Endothelial cell of umbilical vein (primary cell): ENCODE measurements around the gene QPCT. TPM values are rescaled to one million over a fixed set of nuclear protein-coding genes. Genes with fewer than 3 reads are reported as not detected.

Experiments
- BruUV-seq: library from RNA; stranded (reverse); fragments of 400-500 nt; replicated peaks from 2 replicates; lab custom pipeline; 2021; lab: Mats Ljungman, UMichigan
- CTCF ChIA-PET: fragments of 300-600, 350-600 bp; sonication (Branson Sonifier 250); formaldehyde crosslinking; loops from one replicate; lab custom pipeline; 2021; ENCODE audit warnings: antibody characterized with exemption, inconsistent platforms; lab: Charles Lee
- POLR2A ChIA-PET: fragments of 300-600, 350-600 bp; sonication (Branson Sonifier 250); formaldehyde crosslinking; loops from one replicate; lab custom pipeline; 2021; ENCODE audit warnings: antibody characterized with exemption, inconsistent platforms; lab: Charles Lee
- DNase-seq: peaks from one replicate; pipeline ENCODE4 v3.0.0-alpha.2; 2011; ENCODE audit warnings: low read depth, low spot score
- FAIRE-seq: peaks from 2 replicates; lab custom pipeline; 2011; peaks lifted over from hg19 to GRCh38; lab: Jason Lieb, UNC
- H2AFZ ChIP-seq: 2 replicates; pipeline ENCODE4 v1.6.0; 2012; ENCODE audit warnings: low read depth, low read length, control low read depth, inconsistent platforms
- H3K27ac ChIP-seq: 2 replicates; pipeline ENCODE4 v1.5.1; 2011; ENCODE audit warnings: low read depth, mild to moderate bottlenecking, control low read depth, low read length, moderate library complexity; ENCODE audit not compliant: insufficient read depth
- H3K27me3 ChIP-seq, 2 experiments: 2 replicates each; pipeline versions ENCODE4 v1.6.0 to v1.6.1; 2011; ENCODE audit warnings: low read length in 2 of 2, mixed read lengths in 1 of 2; ENCODE audit not compliant: control insufficient read depth in 2 of 2, insufficient read depth in 2 of 2
- H3K36me3 ChIP-seq, 2 experiments: 2 replicates in 1 of 2; 3 replicates in 1 of 2; pipeline ENCODE4 v1.5.1; 2011; ENCODE audit warnings: low read length in 2 of 2, mild to moderate bottlenecking in 1 of 2, moderate library complexity in 1 of 2; ENCODE audit not compliant: control insufficient read depth in 2 of 2, insufficient read depth in 2 of 2; ENCODE audit errors: extremely low read depth in 1 of 2
- H3K4me1 ChIP-seq: 3 replicates; pipeline ENCODE4 v1.5.1; 2011; ENCODE audit warnings: mild to moderate bottlenecking, low read length; ENCODE audit not compliant: control insufficient read depth, insufficient read depth; ENCODE audit errors: extremely low read depth
- H3K4me2 ChIP-seq: 2 replicates; pipeline ENCODE4 v1.6.1; 2011; ENCODE audit warnings: low read length, control low read depth, mixed read lengths; ENCODE audit not compliant: insufficient read depth
- H3K4me3 ChIP-seq, 3 experiments: fragments of 200-600 bp in 1 of 3; sonication (generic), shearing (Covaris generic) in 1 of 3; replicated peaks in 1 of 3; 2 replicates each; pipeline ENCODE4 v1.5.1; 2011 to 2016; ENCODE audit warnings: control low read depth in 3 of 3, low read length in 3 of 3, mild to moderate bottlenecking in 2 of 3, inconsistent platforms in 1 of 3, low read depth in 1 of 3, moderate library complexity in 1 of 3; ENCODE audit not compliant: insufficient read depth in 1 of 3
- H3K79me2 ChIP-seq: 2 replicates; pipeline ENCODE4 v1.6.0; 2012; ENCODE audit warnings: low read length, inconsistent platforms; ENCODE audit not compliant: control insufficient read depth, insufficient read depth
- H3K9ac ChIP-seq: replicated peaks from 2 replicates; pipeline ENCODE3; 2011; ENCODE audit warnings: low read length, control low read depth; ENCODE audit not compliant: insufficient read depth; ENCODE audit errors: extremely low read depth
- H3K9me1 ChIP-seq: replicated peaks from 3 replicates; pipeline ENCODE4 v1.6.0; 2011; ENCODE audit warnings: mild to moderate bottlenecking, low read length; ENCODE audit not compliant: control insufficient read depth, insufficient read depth; ENCODE audit errors: extremely low read depth
- H3K9me3 ChIP-seq: replicated peaks from 2 replicates; pipeline ENCODE4 v1.5.1; 2012; ENCODE audit warnings: low read length, inconsistent platforms; ENCODE audit not compliant: control insufficient read depth, insufficient read depth
- H4K20me1 ChIP-seq: replicated peaks from 2 replicates; pipeline ENCODE3; 2011; ENCODE audit warnings: mild to moderate bottlenecking, low read length; ENCODE audit not compliant: control insufficient read depth, insufficient read depth; ENCODE audit errors: extremely low read depth
- CTCF ChIP-seq, 2 donors: IDR thresholded peaks; 1 replicate in 1 of 2; 2 replicates in 1 of 2; pipeline ENCODE4 v1.5.1; 2011; ENCODE audit warnings: low read length in 2 of 2, mild to moderate bottlenecking in 2 of 2, moderate library complexity in 2 of 2, control low read depth in 1 of 2, inconsistent platforms in 1 of 2, low read depth in 1 of 2; ENCODE audit not compliant: insufficient read depth in 1 of 2; ENCODE audit errors: extremely low read depth in 1 of 2
- EZH2 ChIP-seq: IDR thresholded peaks from 2 replicates; pipeline ENCODE4 v1.6.1; 2012; ENCODE audit warnings: borderline replicate concordance, low read depth, mild to moderate bottlenecking, moderate library complexity, low read length, inconsistent platforms; ENCODE audit not compliant: severe bottlenecking
- FOS ChIP-seq: IDR thresholded peaks from 2 replicates; pipeline ENCODE4 v1.6.1; 2011; ENCODE audit warnings: mild to moderate bottlenecking, low read length, moderate library complexity, borderline replicate concordance; ENCODE audit not compliant: insufficient read depth
- JUN ChIP-seq: IDR thresholded peaks from 2 replicates; pipeline ENCODE4 v1.6.1; 2011; ENCODE audit warnings: borderline replicate concordance, low read depth; ENCODE audit not compliant: insufficient read length, insufficient read depth
- POLR2AphosphoS5 ChIP-seq: IDR thresholded peaks from 2 replicates; pipeline ENCODE4 v1.6.1; 2012; ENCODE audit warnings: low read depth, mild to moderate bottlenecking, control low read depth, low read length, moderate library complexity; ENCODE audit not compliant: insufficient read depth
- dilution Hi-C: fragments of 300-500 bp; cut with MboI; formaldehyde crosslinking; loops from one replicate; pipeline ENCODE4 v1.15.0; 2019; ENCODE audit warnings: low sequenced_read_pairs; ENCODE audit not compliant: extremely low pct_ligation_motif_present
- intact Hi-C: fragments of 100-400 bp; cut with micrococcal nuclease; formaldehyde crosslinking; loops from one replicate; pipeline ENCODE4 v1.10.0; 2022
- polyA plus RNA-seq, 4 experiments: library from polyadenylated mRNA; depleted of rRNA in 3 of 4; stranded (reverse) in 3 of 4; unstranded in 1 of 4; fragments of >200 nt; gene quantifications; 2 replicates each; pipeline versions ENCODE4 v1.2.1 to v1.2.3, GENCODE V29; 2011 to 2012; ENCODE audit warnings: missing spikeins in 1 of 4
- total RNA-seq: library from RNA; stranded (reverse); gene quantifications from 2 replicates; pipeline ENCODE4 v1.2.3, GENCODE V29; 2021

Gene QPCT
- total and polyA plus RNA-seq, 2 donors (not counting 3 experiments of a cell fraction or from before 2014, with no cell fraction given): 12.8 to 17.2 TPM

- H3K27me3 ChIP-seq: no peaks in the 10 kb centered on the region
- no peaks in the 10 kb centered on the region for H3K9me1 ChIP-seq
- H2AFZ ChIP-seq: peak overlapping the region; percentile 37
- peaks cover 28% of the 10 kb centered on the region for H3K4me1 ChIP-seq
- no peaks in the 10 kb centered on the region for H3K36me3 ChIP-seq
- DNase-seq: no peak
- POLR2A ChIA-PET: no interaction called here
- no peak for TF ChIP-seq FOS
- no peak for TF ChIP-seq POLR2AphosphoS5
- no peak for TF ChIP-seq EZH2
- H3K9ac ChIP-seq: no peak overlapping the region
- no peaks in the 10 kb centered on the region for H4K20me1 ChIP-seq
- H3K27ac ChIP-seq: no peak overlapping the region
- H3K79me2 ChIP-seq: no peaks in the 10 kb centered on the region
- no peak overlapping the region for H3K4me2 ChIP-seq
- CTCF ChIA-PET: interaction anchor here (1.1 to 3.4 kb wide), 3 partner anchors 8 to 489 kb away, joined by 3 to 17 read pairs (median 3); no protein-coding TSS in a partner anchor
- H3K9me3 ChIP-seq: no peaks in the 10 kb centered on the region
- BruUV-seq: no TSS peak
- no peak overlapping the region for H3K4me3 ChIP-seq
- FAIRE-seq: no peak
- intact Hi-C loops: no loop called here
- dilution Hi-C loops: no loop called here
Measured at GRCh38 chr2:37388074-37388473, 43.6 kb downstream of the QPCT start.

- POLR2A ChIA-PET: no interaction called here
- no peaks in the 10 kb centered on the region for H3K79me2 ChIP-seq
- TF ChIP-seq CTCF (IDR thresholded peaks at IDR 0.05; ENCODE audit: extremely low read depth in 1 of 2, insufficient read depth in 1 of 2, low read depth in 1 of 2, low read length in 2 of 2): no peak
- no peak for TF ChIP-seq JUN
- no peak for TF ChIP-seq POLR2AphosphoS5
- no peak for TF ChIP-seq EZH2
- no peaks in the 10 kb centered on the region for H3K9me3 ChIP-seq
- intact Hi-C loops: no loop called here
- H4K20me1 ChIP-seq: no peaks in the 10 kb centered on the region
- H3K4me1 ChIP-seq: peaks cover 28% of the 10 kb centered on the region
- H3K4me3 ChIP-seq: no peak overlapping the region
- H3K27ac ChIP-seq: peak overlapping the region; percentile 78
- H3K36me3 ChIP-seq: no peaks in the 10 kb centered on the region
- DNase-seq: no peak
- H2AFZ ChIP-seq: peak overlapping the region; percentile 47
- FAIRE-seq: peak; percentile 21
- H3K4me2 ChIP-seq: no peak overlapping the region
- H3K9ac ChIP-seq: no peak overlapping the region
- dilution Hi-C loops: no loop called here
- no TSS peak for BruUV-seq
- CTCF ChIA-PET: interaction anchor here (0.6 to 2.9 kb wide), 8 partner anchors 10 to 489 kb away, joined by 3 to 34 read pairs (median 10); no protein-coding TSS in a partner anchor
- no peaks in the 10 kb centered on the region for H3K27me3 ChIP-seq
- H3K9me1 ChIP-seq: no peaks in the 10 kb centered on the region
Measured at GRCh38 chr2:37389395-37389794, 45.0 kb downstream of the QPCT start.
